HepG2 (cell line): ENCODE measurements around the gene UQCC5. TPM values are rescaled to one million over a fixed set of nuclear protein-coding genes. Genes with fewer than 3 reads are reported as not detected.

Experiments
- ATAC-seq: fragments of 200-7000 bp; cut with Tn5 transposase; 3 replicates; pipeline ENCODE4 v1.9.1; 2020; ENCODE audit warnings: mild to moderate bottlenecking, moderate library complexity
- BruUV-seq: library from RNA; stranded (reverse); fragments of 400-500 nt; replicated peaks from 2 replicates; lab custom pipeline; 2021; lab: Mats Ljungman, UMichigan
- CTCF ChIA-PET: fragments of 300-600 bp; formaldehyde crosslinking; extraction: SDS; loops from one replicate; lab custom pipeline; 2021; ENCODE audit warnings: low total read pairs, inconsistent platforms, low intra/inter-chr PET ratio; lab: Yijun Ruan, JAX
- POLR2A ChIA-PET: fragments of 350-600 bp; sonication (Branson Sonifier 250); formaldehyde crosslinking; loops from one replicate; lab custom pipeline; 2020; ENCODE audit warnings: antibody characterized with exemption, inconsistent platforms; lab: Yijun Ruan, JAX
- DNase-seq: peaks from one replicate; pipeline ENCODE4 v3.0.0-alpha.2; 2015; ENCODE audit warnings: low spot score
- FAIRE-seq: peaks from 3 replicates; lab custom pipeline; 2011; peaks lifted over from hg19 to GRCh38; lab: Jason Lieb, UNC
- H2AFZ ChIP-seq: one replicate; pipeline ENCODE4 v1.6.1; 2011; ENCODE audit warnings: low read length, inconsistent platforms
- H3K27ac ChIP-seq: fragments of 300-600 bp; 3 replicates; pipeline ENCODE4 v1.8.0; 2011; ENCODE audit warnings: mixed run types, mild to moderate bottlenecking, mixed read lengths, low read length, inconsistent platforms; ENCODE audit not compliant: insufficient read depth; ENCODE audit errors: extremely low read length
- H3K27me3 ChIP-seq, 2 experiments: fragments of 200-600 bp in 1 of 2; 2 replicates in 1 of 2; 3 replicates in 1 of 2; pipeline versions ENCODE4 v1.6.0 to v1.8.0; 2011; ENCODE audit warnings: low read length in 2 of 2, mild to moderate bottlenecking in 2 of 2, moderate library complexity in 2 of 2, inconsistent platforms in 1 of 2; ENCODE audit not compliant: insufficient read depth in 2 of 2, control insufficient read depth in 1 of 2
- H3K36me3 ChIP-seq, 2 experiments: fragments of 200-600 bp in 1 of 2; replicated peaks in 1 of 2; 2 replicates in 1 of 2; 3 replicates in 1 of 2; pipeline versions ENCODE4 v1.5.1 to v1.8.0; 2011; ENCODE audit warnings: low read length in 2 of 2, inconsistent platforms in 1 of 2; ENCODE audit not compliant: insufficient read depth in 2 of 2, control insufficient read depth in 1 of 2
- H3K4me1 ChIP-seq: 2 replicates; pipeline ENCODE4 v1.5.1; 2012; ENCODE audit warnings: low read length, inconsistent platforms; ENCODE audit not compliant: insufficient read depth
- H3K4me2 ChIP-seq: 2 replicates; pipeline ENCODE4 v1.6.0; 2011; ENCODE audit warnings: low read depth, low read length, inconsistent platforms
- H3K4me3 ChIP-seq, 3 experiments: fragments of 200-600 bp in 1 of 3; sonication (generic), shearing (Covaris generic) in 1 of 3; replicated peaks in 1 of 3; 2 replicates each; pipeline ENCODE4 v1.5.1; 2011 to 2016; ENCODE audit warnings: low read length in 3 of 3, inconsistent platforms in 2 of 3, low read depth in 2 of 3, mild to moderate bottlenecking in 2 of 3, control low read depth in 1 of 3, mixed read lengths in 1 of 3; ENCODE audit not compliant: insufficient read depth in 1 of 3
- H3K79me2 ChIP-seq: one replicate; pipeline ENCODE4 v1.6.1; 2011; ENCODE audit warnings: low read length, inconsistent platforms; ENCODE audit not compliant: insufficient read depth
- H3K9ac ChIP-seq: 2 replicates; pipeline ENCODE4 v1.6.0; 2011; ENCODE audit warnings: mild to moderate bottlenecking, low read depth, low read length, inconsistent platforms; ENCODE audit not compliant: insufficient read depth
- H3K9me3 ChIP-seq: 2 replicates; pipeline ENCODE4 v1.5.1; 2012; ENCODE audit warnings: mild to moderate bottlenecking, low read length
- H4K20me1 ChIP-seq: 2 replicates; pipeline ENCODE4 v1.6.0; 2011; ENCODE audit warnings: inconsistent platforms, mild to moderate bottlenecking, low read length, moderate library complexity; ENCODE audit not compliant: insufficient read depth
- BATF2 ChIP-seq: sonication (generic); formaldehyde crosslinking; IDR thresholded peaks from 2 replicates; pipeline ENCODE4 v1.8.0; 2022; ENCODE audit warnings: mild to moderate bottlenecking, missing genetic modification reagents, moderate library complexity
- BHLHE40 ChIP-seq: IDR thresholded peaks from 2 replicates; pipeline ENCODE4 v1.6.1; 2011; ENCODE audit warnings: low read length, improper control_type of control experiment
- FOXK2 ChIP-seq: fragments of 450-650 bp; IDR thresholded peaks from 2 replicates; pipeline ENCODE4 v1.6.1; 2016
- KMT2B ChIP-seq: IDR thresholded peaks from 2 replicates; pipeline ENCODE4 v1.6.1; 2016; ENCODE audit warnings: missing genetic modification reagents, missing compliant biosample characterization
- MEIS2 ChIP-seq: sonication (generic); formaldehyde crosslinking; IDR thresholded peaks from 2 replicates; pipeline ENCODE4 v1.9.0; 2021; ENCODE audit warnings: mild to moderate bottlenecking, missing genetic modification reagents
- MNT ChIP-seq: fragments of 450-650 bp; IDR thresholded peaks from 2 replicates; pipeline ENCODE4 v1.6.1; 2016
- NAIF1 ChIP-seq: sonication (generic); formaldehyde crosslinking; IDR thresholded peaks from 2 replicates; pipeline ENCODE4 v1.5.0; 2020; ENCODE audit warnings: mild to moderate bottlenecking, missing genetic modification reagents, borderline replicate concordance
- RAD51 ChIP-seq: fragments of 450-650 bp; IDR thresholded peaks from 2 replicates; pipeline ENCODE4 v1.6.1; 2016; ENCODE audit warnings: borderline replicate concordance
- RBAK ChIP-seq: sonication (generic); formaldehyde crosslinking; IDR thresholded peaks from 2 replicates; pipeline ENCODE4 v1.5.1; 2020; ENCODE audit warnings: mild to moderate bottlenecking, missing genetic modification reagents
- SMARCE1 ChIP-seq: fragments of 450-650 bp; IDR thresholded peaks from 2 replicates; pipeline ENCODE4 v1.6.1; 2017; ENCODE audit warnings: borderline replicate concordance
- SSRP1 ChIP-seq: IDR thresholded peaks from 2 replicates; pipeline ENCODE4 v1.6.1; 2016; ENCODE audit warnings: control low read depth
- TFAP4 ChIP-seq: sonication (generic); IDR thresholded peaks from 2 replicates; pipeline ENCODE4 v1.6.1; 2016; ENCODE audit warnings: low read depth, borderline replicate concordance
- TFDP2 ChIP-seq: sonication (generic); formaldehyde crosslinking; IDR thresholded peaks from 2 replicates; pipeline ENCODE4 v1.4.0; 2020; ENCODE audit warnings: missing genetic modification reagents
- ZGPAT ChIP-seq: IDR thresholded peaks from 2 replicates; pipeline ENCODE4 v1.6.1; 2016; ENCODE audit warnings: mild to moderate bottlenecking
- ZNF263 ChIP-seq: sonication (generic); formaldehyde crosslinking; IDR thresholded peaks from 2 replicates; pipeline ENCODE4 v1.4.0; 2020; ENCODE audit warnings: missing genetic modification reagents
- ZNF556 ChIP-seq: sonication (generic); formaldehyde crosslinking; IDR thresholded peaks from 2 replicates; pipeline ENCODE4 v1.4.0; 2020; ENCODE audit warnings: mild to moderate bottlenecking, missing genetic modification reagents, borderline replicate concordance
- ZNF598 ChIP-seq: sonication (generic); formaldehyde crosslinking; IDR thresholded peaks from 2 replicates; pipeline ENCODE4 v1.5.1; 2020; ENCODE audit warnings: mild to moderate bottlenecking, missing genetic modification reagents, borderline replicate concordance
- ZNF652 ChIP-seq: IDR thresholded peaks from 2 replicates; pipeline ENCODE4 v1.6.1; 2016; ENCODE audit warnings: low read depth, borderline replicate concordance
- ZNF841 ChIP-seq: sonication (generic); formaldehyde crosslinking; IDR thresholded peaks from 2 replicates; pipeline ENCODE4 v1.8.1; 2023; ENCODE audit warnings: missing genetic modification reagents, borderline replicate concordance
- WGBS: methylation state at CpG from one replicate; pipeline ENCODE4 v1.1.6; 2017; ENCODE audit warnings: low lambda C conversion rate; 5-methylcytosine and 5-hydroxymethylcytosine counted together
- in situ Hi-C: cut with HindIII; loops from 2 replicates; pipeline ENCODE4 v1.10.0; 2017; ENCODE audit warnings: low pct_unique_long_range_greater_than_20kb; ENCODE audit not compliant: extremely low pct_ligation_motif_present
- intact Hi-C: fragments of 100-400 bp; cut with micrococcal nuclease; formaldehyde crosslinking; loops from one replicate; pipeline ENCODE4 v1.10.0; 2022; ENCODE audit not compliant: unreplicated experiment
- polyA plus RNA-seq, 8 experiments: library from polyadenylated mRNA; depleted of rRNA in 3 of 8; stranded (reverse) in 7 of 8; unstranded in 1 of 8; fragments of >200 nt; fragmentation: Illumina TruSeq in 4 of 8; extraction: Trizol in 4 of 8; gene quantifications; 2 replicates each; pipeline versions ENCODE4 v1.2.1 to v1.2.3, GENCODE V29; 2011 to 2016; ENCODE audit warnings: low read depth in 4 of 8, missing spikeins in 1 of 8, mixed read lengths in 1 of 8; ENCODE audit not compliant: insufficient read depth in 1 of 8
- total RNA-seq, 5 experiments: library from RNA; depleted of rRNA; stranded (reverse); fragments of >200 nt; fragmentation: Illumina TruSeq; extraction: Trizol; gene quantifications; 2 replicates each; pipeline ENCODE4 v1.2.3, GENCODE V29; 2016; ENCODE audit warnings: low read depth in 1 of 5

The UQCC5 gene
- total and polyA plus RNA-seq, 2 of the 13 experiments (the other 11 are each of a cell fraction or from before 2014, with no cell fraction given), result 15.4 to 29.5 TPM

- BruUV-seq, result no TSS peak
- 25% methylated on average over 3 of the region's 16 CpGs for WGBS
- FAIRE-seq (no peak), DNase-seq (peak; percentile 30), ATAC-seq (peak; percentile 64)
- Histone ChIP-seq H3K27ac (no peak overlapping the region), H2AFZ (no peak overlapping the region), H3K79me2 (no peaks in the 10 kb centered on the region), H3K27me3 (peaks cover 9 to 31% of the 10 kb centered on the region in 2 experiments; a peak in 4 of 5 replicates), H3K4me3 (peak overlapping the region in 1 of 3 experiments; percentile 56; a peak in 3 of 6 replicates), H3K9me3 (no peaks in the 10 kb centered on the region), H4K20me1 (no peaks in the 10 kb centered on the region), H3K9ac (peak overlapping the region; percentile 44; the same call in 1 of the 2 replicates), H3K4me1 (peaks cover 23% of the 10 kb centered on the region), H3K4me2 (peak overlapping the region; percentile 77), H3K36me3 (peaks cover 3 to 11% of the 10 kb centered on the region in 2 experiments; a peak in 4 of 5 replicates)
- intact Hi-C loops, result no loop called here
- CTCF ChIA-PET, result no interaction called here
- POLR2A ChIA-PET, result interaction anchor here (0.9 to 1.5 kb wide), 2 partner anchors 36 to 210 kb away, joined by 3 to 5 read pairs; partner anchors contain the start of genes GLT8D1 and SPCS1
- in situ Hi-C loops, result no loop called here
- no peak for TF ChIP-seq MEIS2 (CRISPR knock-in tag)
- peak; percentile 27; the same call in 1 of the 2 replicates for TF ChIP-seq TFAP4
- TF ChIP-seq ZNF841 (CRISPR knock-in tag), result no peak
- no peak for TF ChIP-seq NAIF1 (CRISPR knock-in tag)
- TF ChIP-seq TFDP2 (CRISPR knock-in tag), result no peak
- TF ChIP-seq ZNF652 (CRISPR knock-in tag), result no peak
- TF ChIP-seq SMARCE1, result no peak
- no peak for TF ChIP-seq FOXK2
- TF ChIP-seq ZGPAT (CRISPR knock-in tag), result peak; percentile 40; the same call in 1 of the 2 replicates
- no peak for TF ChIP-seq RBAK (CRISPR knock-in tag)
- 0 out of 2 replicates have a peak, but pooled peaks have one; percentile 38 for TF ChIP-seq ZNF556 (CRISPR knock-in tag)
- peak; percentile 64 for TF ChIP-seq BHLHE40
- TF ChIP-seq RAD51, result no peak
- peak; percentile 59 for TF ChIP-seq ZNF263 (CRISPR knock-in tag)
- TF ChIP-seq KMT2B (CRISPR knock-in tag), result 0 out of 2 replicates have a peak, but pooled peaks have one; percentile 26
- TF ChIP-seq MNT, result peak; percentile 87
- peak; percentile 67; the same call in 1 of the 2 replicates for TF ChIP-seq ZNF598 (CRISPR knock-in tag)
- no peak for TF ChIP-seq SSRP1 (CRISPR knock-in tag)
- no peak for TF ChIP-seq BATF2 (CRISPR knock-in tag)
These were observed 40.4 kb upstream of the UQCC5 start for GRCh38 chr3:52495777-52496602.
